Suprapubic skin (tissue), 3 donors: ENCODE measurements around the gene SEMA3F.

Source experiments
- CTCF ChIP-seq, 2 donors: fragments of 200-600 bp in 1 of 2; fragments of 450-650 bp in 1 of 2; sonication (generic) in 1 of 2; IDR thresholded peaks; one replicate each; pipeline ENCODE4 v1.5.1; 2016 to 2019; ENCODE audit warnings: antibody characterized with exemption in 2 of 2, mild to moderate bottlenecking in 1 of 2, moderate library complexity in 1 of 2
- EP300 ChIP-seq: sonication (generic); formaldehyde crosslinking; IDR thresholded peaks from one replicate; pipeline ENCODE4 v1.6.1; 2017; ENCODE audit warnings: antibody characterized with exemption

GRCh38 chr3:50236484-50237132 lies 81.5 kb downstream of the SEMA3F start:
- TF ChIP-seq CTCF (IDR thresholded peaks at IDR 0.05) (no peak), EP300 (no peak)
